Measurements from ENCODE around the gene ENO2.
A peak's percentile ranks its signal among the peaks of the same experiment; 100 is the strongest.

Gene ENO2

DNA sequence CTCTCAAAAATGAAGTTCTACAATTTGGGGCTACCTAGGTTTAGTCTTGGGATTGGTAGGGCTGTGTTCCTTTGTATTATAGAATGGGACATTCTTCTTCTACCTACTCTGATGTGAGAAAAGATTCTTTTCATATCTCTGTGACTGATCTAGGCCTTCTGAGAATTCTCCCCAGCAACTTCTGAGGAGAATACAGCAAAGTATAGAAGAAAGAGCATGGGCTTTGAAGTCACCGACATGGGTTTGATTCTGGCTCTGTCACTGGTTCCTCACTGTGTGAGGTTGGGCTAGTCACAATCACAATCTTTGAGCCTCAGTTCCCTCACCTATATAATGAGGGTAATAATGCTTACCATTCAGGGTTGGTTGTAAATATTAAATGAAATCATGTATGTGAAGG is 18.4 kb downstream of the ENO2 start:
- DNase-seq (ENCODE audit: low read depth): no peak

GRCh38 chr12:6934110-6934509 is 19.7 kb downstream of the ENO2 start:
- DNase-seq (ENCODE audit: low read depth): no peak

GRCh38 chr12:6935371-6936193 is 21.2 kb downstream of the ENO2 start:
- no peak for DNase-seq (ENCODE audit: low read depth)

- no peak for DNase-seq (ENCODE audit: low read depth)
These were observed 21.8 kb downstream of the ENO2 start for GRCh38 chr12:6936194-6936635.

DNA sequence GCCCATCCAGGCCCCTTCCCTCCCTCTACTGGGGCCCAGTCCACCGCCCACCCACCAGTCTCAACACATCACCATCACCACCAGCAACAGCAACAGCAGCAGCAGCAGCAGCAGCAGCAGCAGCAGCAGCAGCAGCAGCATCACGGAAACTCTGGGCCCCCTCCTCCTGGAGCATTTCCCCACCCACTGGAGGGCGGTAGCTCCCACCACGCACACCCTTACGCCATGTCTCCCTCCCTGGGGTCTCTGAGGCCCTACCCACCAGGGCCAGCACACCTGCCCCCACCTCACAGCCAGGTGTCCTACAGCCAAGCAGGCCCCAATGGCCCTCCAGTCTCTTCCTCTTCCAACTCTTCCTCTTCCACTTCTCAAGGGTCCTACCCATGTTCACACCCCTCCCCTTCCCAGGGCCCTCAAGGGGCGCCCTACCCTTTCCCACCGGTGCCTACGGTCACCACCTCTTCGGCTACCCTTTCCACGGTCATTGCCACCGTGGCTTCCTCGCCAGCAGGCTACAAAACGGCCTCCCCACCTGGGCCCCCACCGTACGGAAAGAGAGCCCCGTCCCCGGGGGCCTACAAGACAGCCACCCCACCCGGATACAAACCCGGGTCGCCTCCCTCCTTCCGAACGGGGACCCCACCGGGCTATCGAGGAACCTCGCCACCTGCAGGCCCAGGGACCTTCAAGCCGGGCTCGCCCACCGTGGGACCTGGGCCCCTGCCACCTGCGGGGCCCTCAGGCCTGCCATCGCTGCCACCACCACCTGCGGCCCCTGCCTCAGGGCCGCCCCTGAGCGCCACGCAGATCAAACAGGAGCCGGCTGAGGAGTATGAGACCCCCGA is 22.5 kb downstream of the ENO2 start:
- no peak for DNase-seq (ENCODE audit: low read depth)

- DNase-seq (ENCODE audit: low read depth): peak; percentile 90
These were observed 23.3 kb downstream of the ENO2 start for GRCh38 chr12:6937481-6938352.

GRCh38 chr12:6938353-6939190 is 24.2 kb downstream of the ENO2 start:
- no peak for DNase-seq (ENCODE audit: low read depth)

GRCh38 chr12:6939191-6939540 is 24.8 kb downstream of the ENO2 start:
- DNase-seq (ENCODE audit: low read depth): no peak

- DNase-seq (ENCODE audit: low read depth): no peak
These were observed 26.9 kb downstream of the ENO2 start for GRCh38 chr12:6941267-6941666.

GRCh38 chr12:6941782-6942181 is 27.4 kb downstream of the ENO2 start:
- no peak for DNase-seq (ENCODE audit: low read depth)

GRCh38 chr12:6942331-6942665 is 27.9 kb downstream of the ENO2 start:
- no peak for DNase-seq (ENCODE audit: low read depth)

- DNase-seq (ENCODE audit: low read depth): no peak
These were observed 29.0 kb downstream of the ENO2 start for GRCh38 chr12:6943389-6943721.

- peak; percentile 81 for DNase-seq (ENCODE audit: low read depth)
These were observed 29.5 kb downstream of the ENO2 start, which contains the start of the genes C12orf57 and RNU7-1 for GRCh38 chr12:6943722-6944380. TSS of gene C12orf57 (plus strand) at chr12:6944022. CDS start at chr12:6944122, 100 bp downstream. TSS of gene RNU7-1 (plus strand) at chr12:6943816.

GRCh38 chr12:6944381-6945186 is 30.2 kb downstream of the ENO2 start:
- peak; percentile 81 for DNase-seq (ENCODE audit: low read depth)

DNA sequence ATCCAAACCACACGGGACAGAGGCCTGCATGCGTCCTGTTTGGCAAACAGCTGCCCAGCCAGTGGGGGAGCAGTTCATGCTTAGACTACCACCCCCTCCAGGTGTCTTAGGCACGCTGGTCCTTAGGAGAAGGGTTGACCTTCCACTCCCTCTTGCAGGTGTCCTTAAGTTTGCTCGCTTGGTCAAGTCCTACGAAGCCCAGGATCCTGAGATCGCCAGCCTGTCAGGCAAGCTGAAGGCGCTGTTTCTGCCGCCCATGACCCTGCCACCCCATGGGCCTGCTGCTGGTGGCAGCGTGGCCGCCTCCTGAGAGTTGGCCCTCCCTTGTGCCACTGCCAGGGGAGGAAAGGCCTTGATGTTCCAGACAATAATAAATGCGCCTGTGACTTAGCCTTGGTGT is 31.2 kb downstream of the ENO2 start:
- no peak for DNase-seq (ENCODE audit: low read depth)

DNA sequence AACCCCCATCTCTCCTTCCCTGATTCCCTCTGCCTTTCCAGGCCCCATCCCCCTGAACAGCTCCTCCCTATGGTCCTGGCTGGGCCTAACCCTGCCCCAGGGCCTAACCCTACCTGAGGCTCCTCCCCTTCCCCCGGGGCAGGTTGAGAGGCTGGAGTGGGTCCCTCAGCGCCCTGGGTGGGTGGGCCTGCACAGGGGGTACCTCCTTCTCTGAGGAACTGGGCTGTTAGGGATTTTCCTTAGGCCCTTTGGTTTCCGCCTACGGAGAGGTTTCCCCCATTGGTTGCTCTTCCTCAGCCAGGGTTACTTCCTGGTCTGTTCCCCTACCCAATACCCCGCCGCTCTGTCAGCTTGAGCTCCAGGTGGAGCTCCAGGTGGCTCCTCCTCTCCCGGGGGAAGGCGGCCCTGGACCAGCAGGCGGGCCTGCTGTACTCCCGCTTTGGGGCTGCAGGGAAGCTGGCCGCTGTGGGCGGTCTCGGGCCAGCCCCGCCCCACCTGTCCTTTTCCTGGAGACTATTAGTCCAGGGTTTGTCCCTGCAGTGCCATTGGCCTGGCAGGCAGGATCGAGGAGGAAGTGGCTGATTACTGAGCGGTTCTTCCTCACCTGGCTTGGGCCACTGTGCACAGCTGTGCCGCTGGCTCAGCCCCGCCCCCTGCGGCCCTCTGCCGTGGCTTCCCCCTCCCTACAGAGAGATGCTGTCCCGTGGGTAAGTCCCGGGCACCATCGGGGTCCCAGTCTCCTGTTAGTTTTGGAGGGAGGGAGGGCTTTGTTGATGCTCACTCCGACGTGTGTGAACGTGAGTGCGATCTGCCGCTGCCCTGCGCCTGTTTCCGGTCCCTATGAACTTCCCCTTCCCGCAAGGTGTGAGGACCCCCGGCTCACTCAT is 31.9 kb downstream of the ENO2 start:
- DNase-seq (ENCODE audit: low read depth): no peak

DNA sequence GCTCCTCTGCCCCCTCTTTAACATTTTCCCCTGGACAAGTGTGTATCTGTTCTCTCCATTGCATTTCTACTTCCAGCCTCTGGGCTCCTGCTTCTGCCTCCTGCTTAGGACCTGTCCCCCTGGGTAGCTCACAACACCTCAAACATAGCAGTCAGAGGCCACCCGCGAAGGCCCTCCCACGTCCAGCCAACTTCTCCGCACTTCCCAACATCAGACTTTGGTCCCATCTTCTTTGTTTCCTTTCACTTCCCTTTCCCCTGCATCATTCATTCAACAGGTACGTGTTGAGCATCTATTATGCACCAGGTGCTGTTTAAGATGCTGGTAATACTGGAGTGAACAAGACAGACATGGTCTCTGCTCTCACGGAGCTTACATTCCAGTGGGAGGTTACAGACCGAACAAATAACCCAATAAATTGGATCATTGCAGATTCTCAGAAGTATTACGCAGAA is 32.6 kb downstream of the ENO2 start:
- no peak for DNase-seq (ENCODE audit: low read depth)

DNA sequence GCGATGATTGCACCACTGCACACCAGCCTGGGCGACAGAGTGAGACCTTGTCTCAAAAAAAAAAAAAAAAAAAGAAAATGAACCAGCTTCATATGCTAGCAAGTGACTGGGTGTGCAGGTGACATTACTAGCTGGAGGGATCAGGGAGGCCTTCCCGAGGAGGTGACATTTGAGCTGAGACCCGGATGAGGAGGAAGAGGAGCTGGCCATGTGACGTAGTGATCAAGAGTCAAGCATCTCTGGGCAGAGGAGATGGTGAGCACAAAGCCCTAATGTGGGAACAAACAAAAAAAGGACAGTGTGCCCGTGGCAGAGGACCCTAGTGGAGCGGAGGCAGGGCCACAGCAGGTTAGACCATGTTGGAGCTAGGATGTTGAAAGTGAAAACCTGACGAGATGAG is 33.2 kb downstream of the ENO2 start:
- no peak for DNase-seq (ENCODE audit: low read depth)
